ENCODE measurements around the gene NOL6.

Gene NOL6

GRCh38 chr9:33419708-33420303 is 53.9 kb downstream of the NOL6 start:
- in situ Hi-C loops (cut with HindIII; ENCODE audit: low pct_ligation_motif_present, low sequenced_read_pairs) = no loop called here
- DNase-seq = no peak
- Histone ChIP-seq H3K27ac (no peak overlapping the region), H3K4me3 (ENCODE audit: low read depth, low read length) (no peak overlapping the region), H3K36me3 (replicated peaks) (no peaks in the 10 kb centered on the region), H3K27me3 (replicated peaks) (no peaks in the 10 kb centered on the region)
- TF ChIP-seq, protein P1, sequence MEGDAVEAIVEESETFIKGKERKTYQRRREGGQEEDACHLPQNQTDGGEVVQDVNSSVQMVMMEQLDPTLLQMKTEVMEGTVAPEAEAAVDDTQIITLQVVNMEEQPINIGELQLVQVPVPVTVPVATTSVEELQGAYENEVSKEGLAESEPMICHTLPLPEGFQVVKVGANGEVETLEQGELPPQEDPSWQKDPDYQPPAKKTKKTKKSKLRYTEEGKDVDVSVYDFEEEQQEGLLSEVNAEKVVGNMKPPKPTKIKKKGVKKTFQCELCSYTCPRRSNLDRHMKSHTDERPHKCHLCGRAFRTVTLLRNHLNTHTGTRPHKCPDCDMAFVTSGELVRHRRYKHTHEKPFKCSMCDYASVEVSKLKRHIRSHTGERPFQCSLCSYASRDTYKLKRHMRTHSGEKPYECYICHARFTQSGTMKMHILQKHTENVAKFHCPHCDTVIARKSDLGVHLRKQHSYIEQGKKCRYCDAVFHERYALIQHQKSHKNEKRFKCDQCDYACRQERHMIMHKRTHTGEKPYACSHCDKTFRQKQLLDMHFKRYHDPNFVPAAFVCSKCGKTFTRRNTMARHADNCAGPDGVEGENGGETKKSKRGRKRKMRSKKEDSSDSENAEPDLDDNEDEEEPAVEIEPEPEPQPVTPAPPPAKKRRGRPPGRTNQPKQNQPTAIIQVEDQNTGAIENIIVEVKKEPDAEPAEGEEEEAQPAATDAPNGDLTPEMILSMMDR (IDR thresholded peaks at IDR 0.05; ENCODE audit: low read depth, low read length, missing control alignments) = no peak

DNA sequence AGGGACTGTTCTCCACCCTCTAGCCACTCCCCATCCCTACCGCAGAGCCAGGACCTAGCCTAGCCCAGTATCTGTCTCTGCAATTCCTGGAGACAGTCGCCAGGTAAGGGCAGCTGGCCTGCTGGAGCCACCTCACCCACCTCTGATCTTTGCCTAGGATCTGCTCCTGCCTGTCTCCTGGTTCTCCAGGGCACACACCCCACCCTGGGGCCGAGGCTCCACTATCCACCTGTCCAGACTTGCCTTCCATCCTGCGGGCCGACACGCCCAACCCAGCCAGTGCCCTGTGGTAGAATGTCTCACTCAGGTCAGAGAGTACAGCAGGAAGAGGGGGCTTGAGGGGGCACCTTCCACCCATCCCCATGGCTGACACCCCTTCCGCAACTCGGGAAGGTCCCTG is 55.6 kb downstream of the NOL6 start:
- TF ChIP-seq, protein P1 (IDR thresholded peaks at IDR 0.05; ENCODE audit: low read depth, low read length, missing control alignments) = no peak
- Histone ChIP-seq H3K27ac (no peak overlapping the region), H3K36me3 (replicated peaks) (no peaks in the 10 kb centered on the region), H3K27me3 (replicated peaks) (no peaks in the 10 kb centered on the region), H3K4me3 (ENCODE audit: low read depth, low read length) (no peak overlapping the region)
- in situ Hi-C loops (cut with HindIII; ENCODE audit: low pct_ligation_motif_present, low sequenced_read_pairs) = no loop called here
- no peak for DNase-seq

GRCh38 chr9:33416996-33417395 is 56.7 kb downstream of the NOL6 start:
- H3K27ac ChIP-seq = no peak overlapping the region
- TF ChIP-seq, protein P1 (IDR thresholded peaks at IDR 0.05; ENCODE audit: low read depth, low read length, missing control alignments) = no peak
- no peak overlapping the region for H3K4me3 ChIP-seq (ENCODE audit: low read depth, low read length)
- no peaks in the 10 kb centered on the region for H3K27me3 ChIP-seq (replicated peaks)
- no peak for DNase-seq
- in situ Hi-C loops (cut with HindIII; ENCODE audit: low pct_ligation_motif_present, low sequenced_read_pairs) = no loop called here
- no peaks in the 10 kb centered on the region for H3K36me3 ChIP-seq (replicated peaks)

- no peaks in the 10 kb centered on the region for H3K36me3 ChIP-seq (replicated peaks)
- H3K4me3 ChIP-seq (ENCODE audit: low read depth, low read length) = no peak overlapping the region
- no peaks in the 10 kb centered on the region for H3K27me3 ChIP-seq (replicated peaks)
- H3K27ac ChIP-seq = no peak overlapping the region
- in situ Hi-C loops (cut with HindIII; ENCODE audit: low pct_ligation_motif_present, low sequenced_read_pairs) = no loop called here
- TF ChIP-seq, protein P1 (IDR thresholded peaks at IDR 0.05; ENCODE audit: low read depth, low read length, missing control alignments) = peak; percentile 89
- peak; percentile 35 for DNase-seq
Measured at GRCh38 chr9:33415501-33416038, 58.2 kb downstream of the NOL6 start.

DNA sequence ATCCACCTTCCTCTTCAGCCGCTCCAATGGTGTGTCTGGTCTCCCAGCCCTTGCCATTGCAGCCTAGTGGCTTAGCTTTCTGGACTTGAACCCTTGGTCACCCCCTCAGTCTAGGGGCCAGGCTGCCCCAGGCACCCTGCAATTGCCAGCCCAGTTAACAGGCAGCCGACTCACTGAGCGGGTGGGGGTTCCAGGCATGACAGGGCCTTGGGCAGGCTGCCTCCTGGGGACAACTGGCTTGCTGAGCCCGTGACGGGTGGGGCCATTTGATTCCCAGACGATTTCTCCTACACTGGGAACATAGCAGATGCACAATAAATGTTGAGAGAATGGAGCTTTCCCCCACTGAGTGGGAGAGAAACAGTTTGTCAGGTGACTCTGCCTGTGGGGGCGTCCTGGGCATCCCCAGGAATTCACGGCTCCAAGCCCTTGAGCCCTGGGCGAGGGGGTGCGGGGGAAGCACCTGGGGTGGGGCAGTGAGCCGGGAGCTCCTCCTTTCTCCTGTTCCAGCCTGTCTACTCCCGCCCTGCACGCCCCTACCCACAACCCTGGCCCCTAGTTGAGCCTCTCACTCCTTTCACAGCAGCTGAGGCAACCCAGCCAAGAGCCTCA is 58.7 kb downstream of the NOL6 start:
- Histone ChIP-seq H3K27me3 (replicated peaks) (no peaks in the 10 kb centered on the region), H3K4me3 (ENCODE audit: low read depth, low read length) (no peak overlapping the region), H3K27ac (no peak overlapping the region), H3K36me3 (replicated peaks) (no peaks in the 10 kb centered on the region)
- TF ChIP-seq, protein P1 (IDR thresholded peaks at IDR 0.05; ENCODE audit: low read depth, low read length, missing control alignments) = no peak
- DNase-seq = no peak
- in situ Hi-C loops (cut with HindIII; ENCODE audit: low pct_ligation_motif_present, low sequenced_read_pairs) = no loop called here

Measured in brain microvascular endothelial cell (primary cell).